Activated naive CD8-positive, alpha-beta T cell treated with anti-CD3 and anti-CD28 coated beads for 36 hours (primary cell): Measurements from ENCODE around the gene GRB14. TPM values are rescaled to one million over a fixed set of nuclear protein-coding genes. Genes with fewer than 3 reads are reported as not detected.

Experiments
- DNase-seq: peaks from one replicate; pipeline ENCODE4 v3.0.0; 2021
- H3K27ac Mint-ChIP-seq: one replicate; pipeline ENCODE4 v1.8.0; 2022; ENCODE audit warnings: mild to moderate bottlenecking, moderate library complexity, mixed read lengths
- H3K27me3 Mint-ChIP-seq: one replicate; pipeline ENCODE4 v1.8.0; 2022; ENCODE audit warnings: mild to moderate bottlenecking, mixed read lengths
- H3K36me3 Mint-ChIP-seq: one replicate; pipeline ENCODE4 v1.8.0; 2021; ENCODE audit warnings: mild to moderate bottlenecking, mixed read lengths
- H3K4me1 Mint-ChIP-seq: one replicate; pipeline ENCODE4 v1.8.0; 2021; ENCODE audit warnings: mixed read lengths
- H3K4me3 Mint-ChIP-seq: one replicate; pipeline ENCODE4 v1.8.0; 2022; ENCODE audit warnings: mild to moderate bottlenecking, moderate library complexity, mixed read lengths
- H3K9me3 Mint-ChIP-seq: one replicate; pipeline ENCODE4 v1.8.0; 2022; ENCODE audit warnings: mixed read lengths
- total RNA-seq, 2 experiments: library from RNA; stranded (reverse); gene quantifications; one replicate each; pipeline ENCODE4 v1.2.3, GENCODE V29; 2021

GRB14 gene
- total RNA-seq, 2 experiments from 2014 or later, result not detected

- Mint-ChIP-seq H3K4me3 (no peak overlapping the region), H3K27me3 (no peaks in the 10 kb centered on the region), H3K4me1 (no peaks in the 10 kb centered on the region), H3K27ac (no peak overlapping the region), H3K9me3 (peaks cover 1% of the 10 kb centered on the region), H3K36me3 (no peaks in the 10 kb centered on the region)
- no peak for DNase-seq
Measured at GRCh38 chr2:164453656-164454305, 167.5 kb downstream of the GRB14 start.

GRCh38 chr2:164450278-164450677, 171.0 kb downstream of the GRB14 start:
- H3K4me3 Mint-ChIP-seq, result no peak overlapping the region
- no peaks in the 10 kb centered on the region for H3K27me3 Mint-ChIP-seq
- DNase-seq, result no peak
- H3K36me3 Mint-ChIP-seq, result no peaks in the 10 kb centered on the region
- no peak overlapping the region for H3K27ac Mint-ChIP-seq
- H3K9me3 Mint-ChIP-seq, result peaks cover 1% of the 10 kb centered on the region
- no peaks in the 10 kb centered on the region for H3K4me1 Mint-ChIP-seq

GRCh38 chr2:164449706-164450105, 171.6 kb downstream of the GRB14 start:
- no peak for DNase-seq
- Mint-ChIP-seq H3K9me3 (peaks cover 1% of the 10 kb centered on the region), H3K27ac (no peak overlapping the region), H3K4me1 (no peaks in the 10 kb centered on the region), H3K36me3 (no peaks in the 10 kb centered on the region), H3K4me3 (no peak overlapping the region), H3K27me3 (no peaks in the 10 kb centered on the region)

GRCh38 chr2:164447660-164448059, 173.6 kb downstream of the GRB14 start:
- Mint-ChIP-seq H3K9me3 (peaks cover 1% of the 10 kb centered on the region), H3K36me3 (no peaks in the 10 kb centered on the region), H3K27ac (no peak overlapping the region), H3K4me3 (no peak overlapping the region), H3K4me1 (no peaks in the 10 kb centered on the region), H3K27me3 (no peaks in the 10 kb centered on the region)
- no peak for DNase-seq

Other genes with a start within 250 kb of the GRB14 start
- under 1 TPM; 0.28 to 0.45 TPM for gene COBLL1, start 220.3 kb upstream of the GRB14 start, total RNA-seq